Immature natural killer cell (primary cell): ENCODE results near the gene IFIT2. TPM values are rescaled to one million over a fixed set of nuclear protein-coding genes. Genes with fewer than 3 reads are reported as not detected.
"Not testable (repeated sequence)": the region's sequence is repeated elsewhere in the genome, so short reads cannot be mapped to it uniquely, and the experiment has no call there.

Source experiments
- DNase-seq, 3 donors: peaks; one replicate each; pipeline ENCODE4 v3.0.0; 2022; ENCODE audit warnings: mixed read lengths in 1 of 3
- H3K27ac Mint-ChIP-seq, 6 donors: one replicate each; pipeline ENCODE4 v1.8.0; 2020; ENCODE audit warnings: mixed read lengths in 6 of 6, mild to moderate bottlenecking in 5 of 6, inconsistent platforms in 4 of 6, moderate library complexity in 3 of 6
- H3K27me3 Mint-ChIP-seq, 3 donors: one replicate each; pipeline ENCODE4 v1.8.0; 2020 to 2021; ENCODE audit warnings: low read depth in 3 of 3, mild to moderate bottlenecking in 3 of 3, mixed read lengths in 3 of 3, moderate library complexity in 3 of 3, inconsistent platforms in 1 of 3
- H3K36me3 Mint-ChIP-seq, 3 donors: one replicate each; pipeline ENCODE4 v1.8.0; 2020; ENCODE audit warnings: mixed read lengths in 3 of 3, inconsistent platforms in 2 of 3, mild to moderate bottlenecking in 2 of 3
- H3K4me1 Mint-ChIP-seq, 2 donors: one replicate each; pipeline ENCODE4 v1.8.0; 2020; ENCODE audit warnings: inconsistent platforms in 2 of 2, mild to moderate bottlenecking in 2 of 2, mixed read lengths in 2 of 2, moderate library complexity in 1 of 2
- H3K4me3 Mint-ChIP-seq, 5 donors: one replicate each; pipeline ENCODE4 v1.8.0; 2020; ENCODE audit warnings: mild to moderate bottlenecking in 5 of 5, mixed read lengths in 5 of 5, inconsistent platforms in 3 of 5, moderate library complexity in 3 of 5
- H3K9me3 Mint-ChIP-seq, 6 donors: one replicate each; pipeline ENCODE4 v1.8.0; 2020; ENCODE audit warnings: mild to moderate bottlenecking in 6 of 6, mixed read lengths in 6 of 6, inconsistent platforms in 4 of 6, moderate library complexity in 3 of 6
- polyA plus RNA-seq, 3 donors: library from polyadenylated mRNA; unstranded; fragments of 300-500 nt; fragmentation: Illumina TruSeq; gene quantifications; one replicate each; pipeline ENCODE4 v1.2.3, GENCODE V29; 2021

Gene IFIT2
- polyA plus RNA-seq, 3 donors from 2014 or later: 10.3 to 20.8 (median 13.9) TPM

DNA sequence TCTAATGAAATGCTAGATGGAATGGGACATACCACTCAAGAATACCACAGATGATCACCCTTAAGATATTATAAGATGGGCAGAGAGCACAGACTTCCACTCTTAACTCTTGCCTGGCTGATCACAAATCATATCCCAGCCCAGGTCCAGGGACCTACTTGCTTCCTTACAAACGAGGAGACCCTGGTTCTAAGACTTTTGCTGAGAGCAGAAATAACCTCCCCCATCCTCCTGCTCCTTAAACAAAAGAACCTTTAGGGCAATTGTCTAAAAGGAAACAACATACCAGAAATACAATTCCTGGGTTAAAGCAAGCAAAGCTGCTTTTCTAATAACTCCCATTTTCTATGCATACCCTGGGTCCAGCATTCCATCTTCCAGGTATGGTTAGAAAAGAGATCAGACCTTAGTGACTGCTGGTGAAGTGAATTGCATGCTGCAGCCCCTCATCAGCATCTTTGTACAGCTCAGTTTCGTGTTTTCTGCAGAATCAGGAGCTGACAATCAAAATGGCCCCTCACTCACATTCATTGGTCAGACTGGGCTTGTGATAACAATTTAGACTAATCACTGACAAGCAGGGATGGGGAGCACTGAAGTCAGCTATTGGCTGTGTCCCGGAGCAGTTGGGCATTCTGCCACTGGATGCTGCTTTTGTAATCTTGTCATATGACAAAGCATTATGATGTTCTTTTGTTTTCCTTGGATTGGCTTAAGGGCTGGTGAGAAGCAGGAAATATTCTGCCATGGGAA is 40.5 kb downstream of the IFIT2 start:
- H3K9me3 Mint-ChIP-seq: no peaks in the 10 kb centered on the region
- H3K27me3 Mint-ChIP-seq: peaks cover 5 to 10% (median 8%) of the 10 kb centered on the region in 3 donors
- H3K27ac Mint-ChIP-seq: no peak overlapping the region
- no peak for DNase-seq
- H3K36me3 Mint-ChIP-seq: peaks cover 23 to 51% (median 42%) of the 10 kb centered on the region in 3 donors
- no peak overlapping the region for H3K4me3 Mint-ChIP-seq
- H3K4me1 Mint-ChIP-seq: peaks cover 0 to 2% of the 10 kb centered on the region in 2 donors

DNA sequence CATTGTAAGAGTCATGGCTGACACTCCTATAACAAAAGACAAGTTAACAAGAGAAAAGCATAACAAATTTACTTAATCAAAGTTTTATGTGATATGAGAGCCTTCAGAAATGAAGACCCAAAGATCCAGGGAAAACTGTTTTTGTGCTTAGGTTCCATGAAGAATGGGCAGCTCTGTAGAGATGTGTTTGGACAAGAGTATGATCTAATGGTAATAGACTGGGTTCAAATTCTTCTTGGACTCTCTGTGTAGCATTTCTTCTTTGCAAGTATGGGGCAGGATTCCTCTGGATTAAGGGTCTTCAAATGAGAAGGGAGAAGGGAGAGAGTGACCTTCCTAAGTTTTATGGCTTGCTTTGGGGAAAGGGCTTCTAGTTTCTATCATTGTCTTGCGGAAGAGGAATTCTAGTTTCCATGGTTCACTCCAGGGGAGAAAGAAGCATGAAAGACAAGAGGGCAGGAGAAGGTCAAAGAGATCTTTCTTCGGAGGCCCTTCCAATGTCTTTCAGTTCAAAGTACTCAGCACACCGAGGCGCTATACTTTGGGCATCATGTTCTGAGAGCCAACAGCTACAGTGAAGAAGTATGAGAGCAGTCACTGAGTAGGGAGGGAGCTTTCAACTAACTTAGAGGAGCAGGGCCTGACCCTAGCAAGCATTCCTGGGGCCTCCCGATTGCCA is 41.4 kb downstream of the IFIT2 start:
- H3K4me1 Mint-ChIP-seq: no peaks in the 10 kb centered on the region
- peaks cover 5 to 10% (median 8%) of the 10 kb centered on the region in 3 donors for H3K27me3 Mint-ChIP-seq
- no peak overlapping the region for H3K27ac Mint-ChIP-seq
- no peaks in the 10 kb centered on the region for H3K9me3 Mint-ChIP-seq
- no peak for DNase-seq
- no peak overlapping the region for H3K4me3 Mint-ChIP-seq
- H3K36me3 Mint-ChIP-seq: peaks cover 23 to 48% (median 40%) of the 10 kb centered on the region in 3 donors

DNA sequence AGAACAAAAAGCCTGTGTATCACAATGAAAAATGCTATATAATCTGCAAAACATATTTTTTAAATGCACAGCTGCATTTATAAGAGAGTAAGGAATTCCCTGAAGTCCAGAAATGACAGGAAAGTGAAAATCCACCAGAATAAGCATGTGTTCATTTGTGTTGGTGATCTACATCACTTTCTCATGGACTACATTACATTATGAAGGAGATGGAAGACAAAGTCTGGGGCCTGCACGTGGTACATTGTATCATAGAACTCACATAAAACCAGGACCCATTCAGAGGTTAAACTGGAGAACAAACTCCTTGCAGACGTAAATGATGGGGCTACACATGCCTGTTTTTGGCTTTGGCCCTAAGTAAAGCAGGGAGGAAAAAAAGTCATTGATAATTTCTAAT is 42.3 kb downstream of the IFIT2 start:
- Mint-ChIP-seq H3K4me3 (no peak overlapping the region), H3K4me1 (no peaks in the 10 kb centered on the region), H3K9me3 (no peaks in the 10 kb centered on the region), H3K27ac (no peak overlapping the region), H3K27me3 (peaks cover 5 to 11% (median 9%) of the 10 kb centered on the region in 3 donors), H3K36me3 (peaks cover 16 to 39% (median 31%) of the 10 kb centered on the region in 3 donors)
- DNase-seq: no peak

DNA sequence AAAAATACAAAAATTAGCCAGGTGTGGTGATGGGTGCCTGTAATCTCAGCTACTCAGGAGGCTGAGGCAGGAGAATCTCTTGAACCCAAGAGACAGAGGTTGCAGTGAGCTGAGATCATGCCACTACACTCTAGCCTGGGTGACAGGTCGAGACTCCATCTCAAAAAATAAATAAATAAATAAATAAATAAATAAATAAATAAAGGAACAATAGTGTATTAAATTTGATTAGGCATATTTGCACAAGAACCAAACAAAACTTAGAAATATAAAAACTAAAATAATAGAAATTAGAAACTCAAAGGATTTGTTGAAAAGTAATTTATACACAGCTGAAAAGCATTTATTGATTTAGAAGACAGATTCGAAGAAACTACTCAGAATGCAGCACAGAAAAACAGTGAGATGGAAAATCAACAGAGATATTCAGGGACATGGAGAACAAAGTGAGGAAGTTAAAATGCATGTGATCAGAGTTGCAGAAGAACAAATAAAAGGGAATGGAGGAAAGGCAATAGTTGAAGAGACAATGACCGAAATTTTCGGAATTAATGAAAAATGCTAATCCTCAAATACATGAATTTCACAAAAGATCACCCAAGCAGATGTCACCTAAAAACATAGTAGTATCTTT is 43.6 kb downstream of the IFIT2 start:
- Mint-ChIP-seq H3K36me3 (peaks cover 6 to 29% (median 20%) of the 10 kb centered on the region in 3 donors), H3K27ac (no peak overlapping the region), H3K9me3 (no peaks in the 10 kb centered on the region), H3K4me3 (no peak overlapping the region), H3K27me3 (peaks cover 7 to 13% (median 8%) of the 10 kb centered on the region in 3 donors), H3K4me1 (no peaks in the 10 kb centered on the region)
- no peak for DNase-seq

DNA sequence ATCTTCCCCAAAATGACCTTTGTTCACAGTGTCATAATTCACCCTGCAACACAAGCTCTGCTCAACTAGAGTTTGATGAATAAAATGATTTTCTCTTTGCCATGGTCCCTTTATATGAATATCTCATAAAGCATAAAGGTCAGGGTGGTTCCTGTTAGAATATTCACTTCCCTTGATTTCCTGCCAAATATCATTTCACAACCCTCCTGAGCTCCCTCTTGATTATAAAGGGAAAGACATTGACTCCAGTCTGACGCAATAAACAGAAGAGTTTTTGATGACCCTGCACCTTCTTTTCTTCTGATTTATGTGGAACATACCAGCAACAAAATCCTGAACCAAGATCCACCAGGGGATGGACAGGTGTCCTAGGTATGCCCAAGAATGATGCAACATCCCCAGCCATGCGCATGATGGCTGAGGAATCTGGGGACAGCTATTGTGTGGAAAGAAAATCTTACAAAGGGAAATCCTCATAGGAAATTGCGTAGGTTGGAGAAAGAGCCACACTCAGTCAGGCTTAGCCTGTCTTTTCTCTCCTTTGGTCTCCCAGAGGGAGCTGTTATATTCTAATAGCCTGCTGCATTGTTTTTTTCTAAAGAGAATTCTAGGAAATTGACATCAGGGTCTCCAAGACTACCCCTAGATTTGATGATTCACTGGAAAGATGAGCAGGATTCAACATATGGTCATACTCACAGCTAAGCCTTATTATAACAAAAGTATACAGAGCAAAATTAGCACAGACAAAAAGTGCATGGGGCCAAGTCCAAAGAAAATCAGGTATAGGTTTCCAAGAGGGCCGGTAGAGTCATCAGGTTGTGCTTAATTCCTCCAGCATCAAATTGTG is 44.8 kb downstream of the IFIT2 start:
- no peak for DNase-seq
- Mint-ChIP-seq H3K27me3 (peaks cover 6 to 17% (median 7%) of the 10 kb centered on the region in 3 donors), H3K9me3 (no peaks in the 10 kb centered on the region), H3K27ac (no peak overlapping the region), H3K36me3 (peaks cover 0 to 20% (median 14%) of the 10 kb centered on the region in 3 donors), H3K4me1 (no peaks in the 10 kb centered on the region), H3K4me3 (no peak overlapping the region)

DNA sequence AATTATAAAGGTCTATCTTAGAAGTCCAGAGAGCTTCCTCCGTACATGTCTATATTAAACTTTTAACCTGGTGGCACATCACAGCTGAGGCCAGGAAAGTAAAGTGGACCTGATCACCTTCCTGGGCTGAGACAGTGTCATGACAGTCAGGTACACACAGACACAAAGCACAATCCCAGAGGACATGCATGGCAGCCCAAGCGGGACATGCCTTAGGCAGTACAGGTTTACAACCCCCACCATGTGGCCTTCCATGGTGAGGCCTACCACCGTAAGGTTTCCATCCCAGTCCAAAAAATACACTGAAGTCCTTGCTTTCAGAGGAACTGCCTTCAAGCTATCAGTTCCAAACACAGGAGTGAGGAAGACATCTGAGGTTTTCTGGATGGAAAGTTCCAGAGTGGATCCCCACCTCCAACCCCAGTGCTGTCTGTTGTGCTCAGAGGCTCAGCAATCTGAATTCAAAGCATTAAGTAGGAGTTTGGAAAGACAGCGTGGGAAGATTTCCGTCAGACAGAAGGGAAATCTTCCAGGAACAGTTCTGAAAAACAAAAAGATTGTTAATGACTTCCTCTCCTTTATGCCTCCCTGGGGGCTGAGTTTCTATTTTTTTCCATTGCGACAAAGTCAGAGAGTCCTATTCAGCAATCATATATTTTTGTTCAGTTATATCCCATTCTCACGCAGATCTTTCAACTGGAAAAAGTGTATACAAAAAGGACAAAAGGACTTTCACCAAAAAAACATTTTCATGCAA is 46.0 kb downstream of the IFIT2 start:
- peaks cover 6 to 17% (median 7%) of the 10 kb centered on the region in 3 donors for H3K27me3 Mint-ChIP-seq
- no peak overlapping the region for H3K4me3 Mint-ChIP-seq
- no peak overlapping the region for H3K27ac Mint-ChIP-seq
- no peak for DNase-seq
- peaks cover 0 to 8% (median 5%) of the 10 kb centered on the region in 3 donors for H3K36me3 Mint-ChIP-seq
- H3K4me1 Mint-ChIP-seq: no peaks in the 10 kb centered on the region
- H3K9me3 Mint-ChIP-seq: no peaks in the 10 kb centered on the region

DNA sequence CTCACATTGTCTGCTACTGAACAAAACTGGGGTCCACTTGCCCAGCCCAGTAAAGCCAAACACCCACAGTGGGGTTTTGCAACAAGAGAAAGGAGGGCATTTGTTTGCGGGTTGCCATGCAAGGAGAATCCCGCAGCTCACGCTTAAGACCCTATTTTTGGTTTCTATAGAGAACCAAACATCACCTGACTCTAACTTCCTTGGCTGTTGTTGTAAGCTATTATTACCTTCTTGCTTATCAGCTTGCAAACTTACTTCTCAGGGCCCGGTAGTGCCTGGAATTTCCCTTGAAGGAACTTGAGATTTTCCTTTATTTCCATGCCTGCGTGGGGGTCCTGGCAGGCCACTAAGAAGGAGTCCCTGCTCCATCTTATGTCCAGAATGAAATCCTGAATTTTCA is 46.6 kb downstream of the IFIT2 start:
- H3K4me1 Mint-ChIP-seq: no peaks in the 10 kb centered on the region
- no peak overlapping the region for H3K27ac Mint-ChIP-seq
- H3K27me3 Mint-ChIP-seq: peaks cover 8 to 17% (median 10%) of the 10 kb centered on the region in 3 donors
- no peak for DNase-seq
- H3K36me3 Mint-ChIP-seq: peaks cover 0 to 7% (median 0%) of the 10 kb centered on the region in 3 donors
- H3K4me3 Mint-ChIP-seq: no peak overlapping the region
- no peaks in the 10 kb centered on the region for H3K9me3 Mint-ChIP-seq

DNA sequence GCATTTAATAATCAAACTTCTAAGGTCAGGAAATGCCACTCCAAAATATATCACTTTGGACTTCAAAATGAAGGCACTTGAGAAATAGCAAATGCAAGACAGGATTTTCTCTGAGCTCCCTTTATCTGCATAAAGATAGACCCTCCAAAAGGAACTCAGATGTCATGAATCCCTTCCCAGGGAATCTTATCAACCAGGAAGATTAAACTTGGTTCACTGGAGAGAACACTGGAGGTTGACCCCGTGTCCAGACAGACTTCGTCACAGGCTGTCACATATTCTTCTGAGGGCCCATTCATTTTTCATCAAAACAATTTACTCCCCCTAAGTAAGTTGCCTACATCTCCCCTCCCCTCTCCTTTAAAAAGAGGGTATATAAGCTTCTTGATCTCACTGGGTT is 47.1 kb downstream of the IFIT2 start:
- Mint-ChIP-seq H3K4me1 (no peaks in the 10 kb centered on the region), H3K36me3 (peaks cover 0 to 7% (median 0%) of the 10 kb centered on the region in 3 donors), H3K27me3 (peaks cover 10 to 17% (median 10%) of the 10 kb centered on the region in 3 donors), H3K9me3 (no peaks in the 10 kb centered on the region), H3K27ac (no peak overlapping the region), H3K4me3 (no peak overlapping the region)
- DNase-seq: no peak

DNA sequence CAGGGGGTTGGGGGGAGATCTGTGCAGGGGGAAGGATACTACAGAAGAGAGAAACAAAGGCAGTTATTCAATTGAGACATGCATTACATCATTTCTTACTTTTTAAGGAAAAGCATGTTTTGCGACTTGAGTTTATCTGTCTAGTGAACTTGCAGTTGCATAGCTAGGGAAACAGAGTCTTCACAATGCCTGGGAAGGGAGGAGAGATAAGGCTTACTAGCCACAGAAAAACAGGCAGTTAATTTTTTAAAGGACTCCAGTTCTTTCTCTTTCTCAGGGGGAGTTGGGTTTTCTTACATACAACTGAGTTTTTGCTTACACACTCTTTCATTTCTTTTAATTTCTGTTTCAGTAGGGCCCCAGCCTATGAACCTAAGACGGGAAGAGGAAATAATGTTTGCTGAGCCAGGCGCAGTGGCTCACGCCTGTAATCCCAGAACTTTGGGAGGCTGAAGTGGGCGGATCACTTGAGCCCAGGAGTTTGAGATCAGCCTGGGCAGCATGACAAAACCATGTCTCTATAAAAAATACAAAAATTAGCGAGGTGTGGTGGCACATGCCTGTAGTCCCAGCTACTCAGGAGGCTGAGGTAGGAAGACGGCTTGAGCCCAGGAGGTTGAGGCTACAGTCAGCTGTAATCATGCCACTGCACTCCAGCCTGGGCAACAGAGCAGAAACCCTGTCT is 48.9 kb downstream of the IFIT2 start:
- not testable (repeated sequence) for H3K4me1 Mint-ChIP-seq, DNase-seq, H3K27ac Mint-ChIP-seq, H3K36me3 Mint-ChIP-seq, H3K9me3 Mint-ChIP-seq, H3K4me3 Mint-ChIP-seq
- peaks cover 5 to 16% (median 6%) of the 10 kb centered on the region in 3 donors for H3K27me3 Mint-ChIP-seq

DNA sequence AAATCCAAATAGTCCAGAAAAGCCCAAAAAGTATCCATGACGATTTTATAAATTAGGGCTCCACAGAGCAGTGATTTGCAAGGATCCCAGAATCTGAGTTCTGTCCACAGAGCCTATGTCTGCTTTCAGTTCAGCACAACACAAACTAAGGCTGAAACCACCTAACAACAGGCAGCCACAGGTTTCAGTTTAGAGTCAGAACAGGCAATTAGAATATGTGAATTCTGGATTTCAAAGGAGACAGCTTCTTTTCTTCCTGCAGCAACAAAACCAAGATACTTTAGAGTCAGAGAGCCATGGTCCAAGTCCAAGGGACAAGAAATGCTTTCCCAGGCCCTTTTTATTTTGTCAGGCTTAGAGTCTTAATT is 49.5 kb downstream of the IFIT2 start:
- no peaks in the 10 kb centered on the region for H3K9me3 Mint-ChIP-seq
- H3K27ac Mint-ChIP-seq: no peak overlapping the region
- no peak for DNase-seq
- H3K4me3 Mint-ChIP-seq: no peak overlapping the region
- H3K4me1 Mint-ChIP-seq: no peaks in the 10 kb centered on the region
- peaks cover 5 to 14% (median 6%) of the 10 kb centered on the region in 3 donors for H3K27me3 Mint-ChIP-seq
- H3K36me3 Mint-ChIP-seq: peaks cover 0 to 6% (median 0%) of the 10 kb centered on the region in 3 donors

DNA sequence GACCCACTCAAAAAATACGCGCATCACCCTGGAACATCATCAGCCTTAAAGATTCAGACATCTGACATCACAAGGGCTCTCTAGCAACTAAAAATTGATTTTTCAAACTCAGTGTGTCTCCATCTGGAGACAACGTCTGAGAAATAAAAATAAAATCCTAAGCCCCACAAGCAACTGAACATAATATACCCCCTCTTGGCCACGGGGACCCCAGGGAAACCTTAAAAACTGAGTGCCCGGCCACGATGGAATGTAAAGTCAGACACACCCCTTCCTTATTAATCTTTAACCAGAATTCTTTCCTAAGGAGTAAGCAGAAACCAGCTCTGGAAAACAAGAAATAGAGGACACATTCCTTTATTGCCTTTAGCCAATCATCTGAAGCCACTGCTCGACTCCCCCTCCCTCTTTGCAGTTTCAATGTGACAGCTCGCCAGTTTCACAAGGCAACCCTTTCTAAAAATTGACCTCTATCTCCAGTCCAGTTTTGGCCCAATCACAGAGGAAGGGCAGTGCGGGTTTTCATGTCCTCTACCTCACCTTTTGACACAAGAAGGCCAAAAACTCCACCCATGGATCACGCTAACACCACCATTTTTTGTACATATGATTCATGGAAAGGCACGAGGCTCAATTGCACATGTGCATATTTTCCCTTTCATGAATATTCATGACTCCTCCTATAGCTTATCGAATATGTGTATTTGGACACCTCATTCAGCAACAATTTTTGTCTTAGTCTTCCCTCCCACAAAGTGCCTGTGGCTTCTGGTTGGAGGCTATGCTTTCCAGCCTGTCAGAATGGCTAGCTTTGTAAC is 50.1 kb downstream of the IFIT2 start:
- Mint-ChIP-seq H3K27ac (no peak overlapping the region), H3K9me3 (no peaks in the 10 kb centered on the region), H3K4me1 (no peaks in the 10 kb centered on the region), H3K4me3 (no peak overlapping the region), H3K36me3 (peaks cover 0 to 6% (median 0%) of the 10 kb centered on the region in 3 donors), H3K27me3 (peaks cover 3 to 13% (median 5%) of the 10 kb centered on the region in 3 donors)
- DNase-seq: no peak

DNA sequence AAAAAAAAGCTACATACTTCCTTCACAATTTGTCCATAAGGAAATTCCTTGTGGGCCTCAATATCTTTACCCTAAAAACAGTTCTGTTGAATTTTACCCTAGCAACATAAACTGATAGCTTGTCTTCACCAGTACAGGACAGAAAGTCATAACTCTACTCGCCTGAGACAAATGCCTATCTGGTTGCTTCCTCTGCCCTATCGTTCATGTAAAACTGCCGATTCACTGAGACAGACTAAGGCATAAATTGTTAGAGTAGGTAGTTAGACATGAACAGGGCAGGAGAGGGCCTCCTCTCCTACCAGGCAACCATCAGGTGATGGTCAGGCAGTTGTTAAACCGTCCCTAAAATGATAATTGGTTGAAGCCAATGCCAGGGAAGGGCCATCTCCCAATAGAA is 51.0 kb downstream of the IFIT2 start:
- Mint-ChIP-seq H3K9me3 (no peaks in the 10 kb centered on the region), H3K27ac (no peak overlapping the region), H3K4me3 (no peak overlapping the region), H3K27me3 (peaks cover 3 to 13% (median 5%) of the 10 kb centered on the region in 3 donors), H3K36me3 (peaks cover 0 to 6% (median 0%) of the 10 kb centered on the region in 3 donors), H3K4me1 (no peaks in the 10 kb centered on the region)
- no peak for DNase-seq
